Cerebellar cortex (tissue), 1 donor: ENCODE data around the gene CSTA.

Source experiments
- DNase-seq: peaks from one replicate; pipeline ENCODE4 v3.0.0-alpha.2; 2015; ENCODE audit warnings: low spot score

CSTA gene

GRCh38 chr3:122377975-122378374 lies 52.9 kb downstream of the CSTA start:
- no peak for DNase-seq

- peak; percentile 94 for DNase-seq
These were observed 58.0 kb downstream of the CSTA start, which contains the start of gene MIX23 for GRCh38 chr3:122382888-122383666. TSS of gene MIX23 (minus strand) at chr3:122383231. CDS start at chr3:122383224, 7 bp downstream.

- peak; percentile 94 for DNase-seq
These were observed 59.0 kb downstream of the CSTA start, which contains the start of gene FAM162A for GRCh38 chr3:122383771-122384697. TSS of gene FAM162A (plus strand) at chr3:122384182. CDS start at chr3:122384266, 84 bp downstream.

GRCh38 chr3:122387709-122388108 lies 62.7 kb downstream of the CSTA start:
- no peak for DNase-seq

- no peak for DNase-seq
These were observed 64.1 kb downstream of the CSTA start for GRCh38 chr3:122389197-122389596.

- DNase-seq, result no peak
These were observed 64.8 kb downstream of the CSTA start for GRCh38 chr3:122389892-122390291.

- DNase-seq, result no peak
These were observed 65.6 kb downstream of the CSTA start for GRCh38 chr3:122390665-122391064.
